Adrenal gland (tissue), 5 donors: ENCODE measurements around the gene LFNG.
"Not testable (repeated sequence)": the region's sequence is repeated elsewhere in the genome, so short reads cannot be mapped to it uniquely, and the experiment has no call there.

Source experiments
- CTCF ChIP-seq, 6 experiments: fragments of 450-650 bp in 4 of 6; fragments of 200-600 bp in 2 of 6; sonication (generic) in 1 of 6; IDR thresholded peaks; 1 replicate in 5 of 6; 2 replicates in 1 of 6; pipeline versions ENCODE4 v1.5.1 to v1.8.0; 2016 to 2021; ENCODE audit warnings: antibody characterized with exemption in 6 of 6, mild to moderate bottlenecking in 2 of 6, moderate library complexity in 1 of 6
- POLR2A ChIP-seq, 2 donors: fragments of 450-650 bp; IDR thresholded peaks; one replicate each; pipeline ENCODE4 v1.6.1; 2017; ENCODE audit warnings: antibody characterized with exemption in 2 of 2, mild to moderate bottlenecking in 2 of 2, moderate library complexity in 1 of 2
- donor health status: DM: no; HTN: no; CAD: no.

- TF ChIP-seq CTCF, POLR2A (IDR thresholded peaks at IDR 0.05): not testable (repeated sequence)
Measured at GRCh38 chr7:2535872-2536627, 16.5 kb downstream of the LFNG start.
